Stimulated activated memory B cell treated with anti-CD40 and anti-IgM and Interleukin-4, amounts not matched to agents 10 μg/mL and 1 μg/mL and 100 μg/mL, for 72 hours (primary cell): ENCODE data around the gene CHRM4.

Experiments
- ATAC-seq: fragments of 150-1000 bp; cut with Tn5 transposase; 2 replicates; pipeline ENCODE4 v1.10.0; 2021
- H3K27ac Mint-ChIP-seq: one replicate; pipeline ENCODE4 v1.8.0; 2022; ENCODE audit warnings: mild to moderate bottlenecking, mixed read lengths
- H3K27me3 Mint-ChIP-seq: one replicate; pipeline ENCODE4 v1.8.0; 2022; ENCODE audit warnings: mixed read lengths
- H3K36me3 Mint-ChIP-seq: one replicate; pipeline ENCODE4 v1.8.0; 2022; ENCODE audit warnings: mixed read lengths
- H3K4me1 Mint-ChIP-seq: one replicate; pipeline ENCODE4 v1.8.0; 2022; ENCODE audit warnings: mixed read lengths
- H3K4me3 Mint-ChIP-seq: one replicate; pipeline ENCODE4 v1.8.0; 2022; ENCODE audit warnings: mild to moderate bottlenecking, moderate library complexity, mixed read lengths
- H3K9me3 Mint-ChIP-seq: one replicate; pipeline ENCODE4 v1.8.0; 2022; ENCODE audit warnings: mixed read lengths

The CHRM4 gene

GRCh38 chr11:46389450-46390330 lies 1.9 kb downstream of the CHRM4 start:
- peak; percentile 68 for ATAC-seq
- no peak overlapping the region for H3K27ac Mint-ChIP-seq
- peak overlapping the region; percentile 62 for H3K4me3 Mint-ChIP-seq
- H3K4me1 Mint-ChIP-seq, result peaks cover 36% of the 10 kb centered on the region
- no peaks in the 10 kb centered on the region for H3K36me3 Mint-ChIP-seq
- H3K9me3 Mint-ChIP-seq, result no peaks in the 10 kb centered on the region
- peaks cover 79% of the 10 kb centered on the region for H3K27me3 Mint-ChIP-seq

- Mint-ChIP-seq H3K36me3 (no peaks in the 10 kb centered on the region), H3K27ac (no peak overlapping the region), H3K9me3 (no peaks in the 10 kb centered on the region), H3K4me1 (peaks cover 36% of the 10 kb centered on the region), H3K4me3 (no peak overlapping the region), H3K27me3 (peaks cover 87% of the 10 kb centered on the region)
- no peak for ATAC-seq
Measured at GRCh38 chr11:46388619-46389449, 2.7 kb downstream of the CHRM4 start.

- no peak overlapping the region for H3K27ac Mint-ChIP-seq
- H3K4me1 Mint-ChIP-seq, result peaks cover 31% of the 10 kb centered on the region
- H3K36me3 Mint-ChIP-seq, result no peaks in the 10 kb centered on the region
- H3K27me3 Mint-ChIP-seq, result peaks cover 90% of the 10 kb centered on the region
- no peaks in the 10 kb centered on the region for H3K9me3 Mint-ChIP-seq
- ATAC-seq, result no peak
- no peak overlapping the region for H3K4me3 Mint-ChIP-seq
Measured at GRCh38 chr11:46387919-46388618, 3.5 kb downstream of the CHRM4 start.

- Mint-ChIP-seq H3K27ac (no peak overlapping the region), H3K36me3 (no peaks in the 10 kb centered on the region), H3K9me3 (no peaks in the 10 kb centered on the region), H3K4me1 (peaks cover 25% of the 10 kb centered on the region), H3K27me3 (peaks cover 90% of the 10 kb centered on the region), H3K4me3 (no peak overlapping the region)
- ATAC-seq, result no peak
Measured at GRCh38 chr11:46387456-46387855, 4.1 kb downstream of the CHRM4 start.

GRCh38 chr11:46386674-46387073 lies 4.9 kb downstream of the CHRM4 start:
- ATAC-seq, result no peak
- H3K36me3 Mint-ChIP-seq, result no peaks in the 10 kb centered on the region
- H3K4me3 Mint-ChIP-seq, result no peak overlapping the region
- peaks cover 95% of the 10 kb centered on the region for H3K27me3 Mint-ChIP-seq
- no peaks in the 10 kb centered on the region for H3K9me3 Mint-ChIP-seq
- H3K4me1 Mint-ChIP-seq, result peaks cover 31% of the 10 kb centered on the region
- no peak overlapping the region for H3K27ac Mint-ChIP-seq

- Mint-ChIP-seq H3K4me3 (no peak overlapping the region), H3K27me3 (peaks cover 95% of the 10 kb centered on the region), H3K4me1 (peaks cover 31% of the 10 kb centered on the region), H3K36me3 (no peaks in the 10 kb centered on the region), H3K9me3 (no peaks in the 10 kb centered on the region), H3K27ac (no peak overlapping the region)
- ATAC-seq, result no peak
Measured at GRCh38 chr11:46386005-46386578, 5.5 kb downstream of the CHRM4 start.

- Mint-ChIP-seq H3K4me1 (peaks cover 28% of the 10 kb centered on the region), H3K27me3 (peaks cover 88% of the 10 kb centered on the region), H3K27ac (no peak overlapping the region), H3K36me3 (no peaks in the 10 kb centered on the region), H3K4me3 (no peak overlapping the region), H3K9me3 (no peaks in the 10 kb centered on the region)
- no peak for ATAC-seq
Measured at GRCh38 chr11:46385169-46386004, 6.2 kb downstream of the CHRM4 start.

- Mint-ChIP-seq H3K4me3 (no peak overlapping the region), H3K4me1 (peaks cover 27% of the 10 kb centered on the region), H3K27ac (no peak overlapping the region), H3K9me3 (no peaks in the 10 kb centered on the region), H3K27me3 (peaks cover 75% of the 10 kb centered on the region), H3K36me3 (no peaks in the 10 kb centered on the region)
- no peak for ATAC-seq
Measured at GRCh38 chr11:46383974-46384701, 7.4 kb downstream of the CHRM4 start.

- Mint-ChIP-seq H3K27me3 (peaks cover 68% of the 10 kb centered on the region), H3K4me3 (no peak overlapping the region), H3K27ac (no peak overlapping the region), H3K36me3 (no peaks in the 10 kb centered on the region), H3K9me3 (no peaks in the 10 kb centered on the region), H3K4me1 (peaks cover 26% of the 10 kb centered on the region)
- no peak for ATAC-seq
Measured at GRCh38 chr11:46383404-46383758, 8.2 kb downstream of the CHRM4 start.

GRCh38 chr11:46382646-46383403 lies 8.8 kb downstream of the CHRM4 start:
- Mint-ChIP-seq H3K9me3 (no peaks in the 10 kb centered on the region), H3K27me3 (peaks cover 62% of the 10 kb centered on the region), H3K27ac (no peak overlapping the region), H3K4me1 (peaks cover 21% of the 10 kb centered on the region), H3K4me3 (no peak overlapping the region), H3K36me3 (peaks cover 3% of the 10 kb centered on the region)
- ATAC-seq, result no peak

GRCh38 chr11:46381819-46382645 lies 9.5 kb downstream of the CHRM4 start:
- peaks cover 11% of the 10 kb centered on the region for H3K36me3 Mint-ChIP-seq
- peaks cover 54% of the 10 kb centered on the region for H3K27me3 Mint-ChIP-seq
- H3K27ac Mint-ChIP-seq, result no peak overlapping the region
- H3K4me1 Mint-ChIP-seq, result peaks cover 19% of the 10 kb centered on the region
- no peaks in the 10 kb centered on the region for H3K9me3 Mint-ChIP-seq
- peak overlapping the region; percentile 74 for H3K4me3 Mint-ChIP-seq
- ATAC-seq, result no peak

GRCh38 chr11:46381048-46381818 lies 10.3 kb downstream of the CHRM4 start, which contains the start of gene MDK:
Gene MDK (plus strand): TSS chr11:46381669. CDS start chr11:46382058, 389 bp downstream.
- peaks cover 18% of the 10 kb centered on the region for H3K36me3 Mint-ChIP-seq
- H3K4me1 Mint-ChIP-seq, result peaks cover 19% of the 10 kb centered on the region
- H3K9me3 Mint-ChIP-seq, result no peaks in the 10 kb centered on the region
- peak within 1 kb of the TSS; percentile 35 for H3K27ac Mint-ChIP-seq
- peaks cover 46% of the 10 kb centered on the region for H3K27me3 Mint-ChIP-seq
- peak within 1 kb of the TSS; percentile 74 for H3K4me3 Mint-ChIP-seq
- ATAC-seq, result peak; percentile 21
